VCaP (cell line): ENCODE data around the gene MBOAT2.

Source experiments
- H3K27ac ChIP-seq: fragments of 450-650 bp; 2 replicates; pipeline ENCODE4 v1.5.1; 2017
- TF ChIP-seq, protein P1 (sequence below): fragments of 450-650 bp; conservative IDR thresholded peaks from 2 replicates; pipeline ENCODE4 v1.5.1; 2017; ENCODE audit warnings: mild to moderate bottlenecking, moderate library complexity

Gene MBOAT2

DNA sequence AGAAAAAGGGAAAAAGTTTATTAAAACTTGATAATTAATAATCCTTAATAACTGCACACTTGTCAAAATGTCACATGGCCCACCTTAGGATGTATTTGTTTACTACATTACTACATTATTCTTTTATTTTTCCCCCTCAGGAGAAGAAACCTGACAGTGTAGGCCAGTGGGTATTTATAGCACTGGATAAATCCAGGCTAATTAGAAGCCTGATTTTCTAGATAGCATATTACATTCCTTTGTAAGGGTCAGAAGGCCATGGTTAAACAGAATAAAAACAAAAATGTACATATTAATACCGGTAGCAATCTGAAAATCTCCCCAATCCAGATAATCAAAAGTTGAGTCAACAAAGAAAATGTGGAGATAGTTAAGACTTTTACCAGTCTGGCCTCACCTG is 144.6 kb downstream of the MBOAT2 start:
- no peak overlapping the region for H3K27ac ChIP-seq
- TF ChIP-seq, protein P1, sequence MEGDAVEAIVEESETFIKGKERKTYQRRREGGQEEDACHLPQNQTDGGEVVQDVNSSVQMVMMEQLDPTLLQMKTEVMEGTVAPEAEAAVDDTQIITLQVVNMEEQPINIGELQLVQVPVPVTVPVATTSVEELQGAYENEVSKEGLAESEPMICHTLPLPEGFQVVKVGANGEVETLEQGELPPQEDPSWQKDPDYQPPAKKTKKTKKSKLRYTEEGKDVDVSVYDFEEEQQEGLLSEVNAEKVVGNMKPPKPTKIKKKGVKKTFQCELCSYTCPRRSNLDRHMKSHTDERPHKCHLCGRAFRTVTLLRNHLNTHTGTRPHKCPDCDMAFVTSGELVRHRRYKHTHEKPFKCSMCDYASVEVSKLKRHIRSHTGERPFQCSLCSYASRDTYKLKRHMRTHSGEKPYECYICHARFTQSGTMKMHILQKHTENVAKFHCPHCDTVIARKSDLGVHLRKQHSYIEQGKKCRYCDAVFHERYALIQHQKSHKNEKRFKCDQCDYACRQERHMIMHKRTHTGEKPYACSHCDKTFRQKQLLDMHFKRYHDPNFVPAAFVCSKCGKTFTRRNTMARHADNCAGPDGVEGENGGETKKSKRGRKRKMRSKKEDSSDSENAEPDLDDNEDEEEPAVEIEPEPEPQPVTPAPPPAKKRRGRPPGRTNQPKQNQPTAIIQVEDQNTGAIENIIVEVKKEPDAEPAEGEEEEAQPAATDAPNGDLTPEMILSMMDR, result no peak

DNA sequence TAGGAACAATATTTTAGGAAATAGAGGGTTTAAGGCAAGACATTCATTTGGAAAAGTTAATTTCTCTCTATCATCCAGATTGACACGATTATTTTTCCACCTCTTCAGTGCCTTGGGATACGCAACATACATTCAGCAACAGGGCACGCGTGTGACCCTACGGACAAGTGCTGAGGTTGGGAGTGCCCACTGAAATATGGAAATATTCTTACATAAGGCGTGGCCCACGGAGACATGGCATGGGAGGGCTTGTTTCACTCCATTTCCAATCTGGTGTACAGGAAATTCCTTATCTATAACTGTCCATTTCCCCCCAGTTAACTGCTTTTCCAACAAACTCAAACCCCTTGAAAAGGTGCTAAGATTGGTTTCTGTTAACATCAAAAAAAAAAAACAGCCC is 145.2 kb downstream of the MBOAT2 start:
- TF ChIP-seq, protein P1, result no peak
- H3K27ac ChIP-seq, result no peak overlapping the region

DNA sequence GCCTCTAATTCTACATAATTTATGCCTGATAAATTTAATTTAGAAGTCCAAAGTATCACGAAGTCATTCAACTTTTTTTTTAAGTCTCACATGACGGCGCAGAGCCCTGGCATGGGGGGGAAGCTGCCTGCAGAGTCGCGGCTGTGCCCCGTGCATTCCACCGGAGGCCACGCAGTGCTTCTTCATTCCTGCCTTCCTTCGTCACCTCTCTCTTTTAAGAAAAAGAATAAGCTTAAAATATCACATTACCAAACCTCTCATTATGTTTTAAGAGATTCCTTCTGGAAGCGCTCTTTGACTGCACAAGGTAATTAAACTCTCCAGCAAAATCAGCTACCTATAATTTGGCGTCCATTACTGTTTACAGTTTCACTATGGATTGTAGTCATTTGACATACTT is 145.8 kb downstream of the MBOAT2 start:
- no peak overlapping the region for H3K27ac ChIP-seq
- TF ChIP-seq, protein P1, result no peak

DNA sequence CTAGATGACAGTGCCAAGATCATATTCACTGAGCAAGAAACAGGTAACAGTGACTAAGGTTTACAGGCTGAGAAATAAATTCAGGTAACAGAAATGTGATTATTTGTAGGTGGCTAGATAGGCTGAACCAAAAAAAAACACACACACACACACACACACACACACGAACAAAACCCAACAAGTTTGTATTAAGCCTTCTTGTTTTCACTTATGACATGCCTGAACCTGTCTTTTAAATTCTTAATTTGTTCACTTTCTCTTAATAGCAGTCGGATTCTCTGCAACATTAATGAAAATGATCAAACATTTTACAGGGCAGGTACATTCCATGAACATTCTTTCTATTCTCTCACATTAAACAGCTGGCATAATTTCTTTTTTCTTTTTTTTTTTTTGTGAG is 147.3 kb downstream of the MBOAT2 start:
- TF ChIP-seq, protein P1, result no peak
- H3K27ac ChIP-seq, result no peak overlapping the region

DNA sequence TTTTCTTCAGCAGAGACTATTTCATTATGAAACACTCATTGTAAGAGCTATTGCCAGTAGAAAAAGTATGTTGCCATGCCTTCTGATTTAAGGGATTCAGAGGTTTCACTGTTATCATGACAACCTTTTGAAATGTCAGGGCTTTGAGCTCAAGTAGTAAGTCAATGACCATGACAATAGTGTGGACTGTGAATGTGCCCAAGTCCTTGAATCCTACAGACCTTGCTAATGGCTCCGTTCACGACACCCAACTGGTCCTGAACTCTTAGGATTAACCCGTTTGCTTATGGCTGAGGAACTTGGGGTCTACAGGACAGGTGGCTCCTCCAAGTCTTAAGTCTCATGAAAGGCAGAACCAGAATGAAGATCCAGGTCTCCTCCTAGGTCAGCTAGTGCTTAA is 148.5 kb downstream of the MBOAT2 start:
- H3K27ac ChIP-seq, result no peak overlapping the region
- TF ChIP-seq, protein P1, result no peak

DNA sequence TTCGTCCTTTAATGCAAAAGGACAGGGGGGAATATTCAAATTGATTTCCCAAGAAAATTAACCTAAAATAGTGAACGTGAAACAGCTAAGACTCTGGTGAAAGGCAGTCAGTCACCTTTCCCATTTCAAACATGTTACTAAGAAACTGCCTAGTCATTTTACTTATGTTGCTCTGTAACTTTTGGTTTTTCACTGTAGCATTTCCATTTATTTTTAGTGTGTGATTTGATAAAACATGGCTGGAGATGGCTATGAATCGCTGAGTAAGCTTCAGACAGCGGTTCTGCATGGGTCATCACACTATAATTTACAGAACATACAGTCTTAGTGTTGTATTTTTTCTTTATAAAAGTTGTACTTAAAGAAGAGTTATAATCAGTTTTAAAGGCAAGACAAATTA is 150.1 kb downstream of the MBOAT2 start:
- TF ChIP-seq, protein P1, result no peak
- H3K27ac ChIP-seq, result no peak overlapping the region

DNA sequence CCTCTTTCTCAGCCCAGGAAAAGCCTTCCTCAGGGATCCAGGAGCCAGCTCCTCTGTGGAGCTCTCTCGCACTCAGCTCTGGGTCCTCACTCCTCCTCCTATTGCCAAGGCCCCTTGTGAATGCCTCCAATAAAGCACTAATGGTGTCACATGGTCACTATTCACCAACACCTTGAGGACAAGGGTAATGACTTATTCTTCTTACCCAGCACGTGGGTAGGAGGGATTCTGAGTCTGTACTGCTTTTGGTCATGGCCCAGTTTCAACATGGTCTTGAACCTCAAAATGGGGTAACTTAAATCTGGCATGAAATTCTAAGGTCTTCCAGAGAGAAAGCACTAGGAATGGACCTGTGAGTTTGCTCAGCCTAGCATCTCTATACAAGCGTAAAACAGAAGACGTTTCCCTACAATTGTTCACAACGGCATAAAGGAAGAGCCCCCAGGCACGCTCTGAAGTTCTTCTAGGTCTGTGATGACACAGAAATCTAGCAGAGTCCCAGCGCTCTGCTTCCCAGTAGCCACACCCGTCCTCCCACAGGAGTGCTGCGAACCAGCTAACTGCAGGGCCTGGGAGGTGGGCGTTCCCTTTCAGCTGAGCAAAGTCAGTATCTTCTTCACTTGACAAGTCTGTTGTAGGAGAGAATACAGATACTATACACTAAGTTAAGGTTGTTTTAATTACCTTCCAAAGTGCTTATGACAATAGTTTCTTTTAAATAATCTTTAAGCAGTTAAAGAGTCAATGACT is 151.5 kb downstream of the MBOAT2 start:
- TF ChIP-seq, protein P1, result no peak
- H3K27ac ChIP-seq, result no peak overlapping the region
